GM20000 (cell line): ENCODE measurements around the gene MDFIC2.
A peak's percentile ranks its signal among the peaks of the same experiment; 100 is the strongest.
"Not testable (repeated sequence)": the region's sequence is repeated elsewhere in the genome, so short reads cannot be mapped to it uniquely, and the experiment has no call there.

Experiments used
- DNase-seq: peaks from one replicate; pipeline ENCODE4 v3.0.0; 2012; ENCODE audit warnings: low spot score
- TF ChIP-seq, protein P1 (sequence below): IDR thresholded peaks from 2 replicates; pipeline ENCODE4 v1.5.1; 2012; ENCODE audit warnings: mild to moderate bottlenecking, control low read depth; ENCODE audit errors: extremely low read depth, missing control alignments

The MDFIC2 gene

DNA sequence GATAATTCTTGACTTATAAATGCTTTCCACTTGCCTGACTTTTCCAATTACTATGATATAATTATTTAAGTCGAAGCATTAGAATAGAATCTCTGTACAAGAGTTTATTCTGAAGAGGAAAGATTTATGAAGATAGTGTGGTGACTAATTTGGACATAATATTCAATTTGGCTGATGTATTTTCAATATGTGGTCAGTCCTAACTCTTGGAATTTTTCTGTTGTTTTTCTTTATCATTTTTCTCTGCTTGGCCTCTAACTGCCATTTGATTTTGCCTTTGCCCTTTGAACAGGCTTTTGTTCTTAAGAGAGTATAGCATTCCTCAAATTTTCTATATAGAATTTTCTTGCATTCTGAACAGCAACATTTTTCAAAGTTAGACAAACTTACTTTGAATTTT, 2.6 kb upstream of the MDFIC2 start:
- no peak for DNase-seq
- TF ChIP-seq, protein P1, sequence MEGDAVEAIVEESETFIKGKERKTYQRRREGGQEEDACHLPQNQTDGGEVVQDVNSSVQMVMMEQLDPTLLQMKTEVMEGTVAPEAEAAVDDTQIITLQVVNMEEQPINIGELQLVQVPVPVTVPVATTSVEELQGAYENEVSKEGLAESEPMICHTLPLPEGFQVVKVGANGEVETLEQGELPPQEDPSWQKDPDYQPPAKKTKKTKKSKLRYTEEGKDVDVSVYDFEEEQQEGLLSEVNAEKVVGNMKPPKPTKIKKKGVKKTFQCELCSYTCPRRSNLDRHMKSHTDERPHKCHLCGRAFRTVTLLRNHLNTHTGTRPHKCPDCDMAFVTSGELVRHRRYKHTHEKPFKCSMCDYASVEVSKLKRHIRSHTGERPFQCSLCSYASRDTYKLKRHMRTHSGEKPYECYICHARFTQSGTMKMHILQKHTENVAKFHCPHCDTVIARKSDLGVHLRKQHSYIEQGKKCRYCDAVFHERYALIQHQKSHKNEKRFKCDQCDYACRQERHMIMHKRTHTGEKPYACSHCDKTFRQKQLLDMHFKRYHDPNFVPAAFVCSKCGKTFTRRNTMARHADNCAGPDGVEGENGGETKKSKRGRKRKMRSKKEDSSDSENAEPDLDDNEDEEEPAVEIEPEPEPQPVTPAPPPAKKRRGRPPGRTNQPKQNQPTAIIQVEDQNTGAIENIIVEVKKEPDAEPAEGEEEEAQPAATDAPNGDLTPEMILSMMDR = no peak

DNA sequence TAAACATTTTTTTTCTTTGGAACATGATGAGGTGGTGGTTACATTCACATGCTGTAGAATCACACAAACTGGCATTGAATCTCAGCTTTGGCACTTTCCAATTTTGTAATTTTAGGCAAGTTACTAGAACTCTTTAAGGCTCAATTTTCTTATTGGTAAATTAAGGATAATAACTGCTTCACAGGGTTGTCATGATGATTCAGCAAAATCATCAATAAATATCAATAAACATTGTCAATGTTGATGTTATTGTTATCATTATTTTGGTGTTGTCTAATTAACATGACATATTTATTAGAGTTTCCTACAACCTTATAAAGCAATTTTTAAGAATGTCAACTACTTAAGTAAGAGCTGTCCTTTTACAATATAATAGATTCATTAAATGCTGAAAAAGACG, 1.6 kb downstream of the MDFIC2 start:
- TF ChIP-seq, protein P1 = no peak
- DNase-seq = no peak

DNA sequence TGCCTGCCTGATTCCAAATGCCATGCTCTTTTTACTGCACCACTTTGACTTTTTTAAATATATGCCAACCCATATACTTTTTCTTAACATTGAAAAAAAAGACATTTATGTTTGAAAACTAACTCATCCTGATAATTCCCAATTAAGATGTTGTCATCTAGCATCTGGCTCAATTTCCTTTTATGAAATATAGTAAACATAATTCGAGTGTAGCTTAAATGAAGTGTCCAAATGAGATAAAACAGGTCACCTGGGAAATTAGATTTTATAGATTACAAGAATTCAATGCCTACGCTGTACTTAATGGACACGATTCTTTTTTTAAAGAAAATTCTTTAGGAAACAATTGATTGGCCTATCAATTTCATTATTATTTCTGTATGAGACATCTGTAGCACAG, 2.8 kb downstream of the MDFIC2 start:
- TF ChIP-seq, protein P1 = no peak
- no peak for DNase-seq

- peak; percentile 6 for DNase-seq
- TF ChIP-seq, protein P1 = no peak
Observed at GRCh38 chr3:70308760-70309159, 3.7 kb downstream of the MDFIC2 start.

DNA sequence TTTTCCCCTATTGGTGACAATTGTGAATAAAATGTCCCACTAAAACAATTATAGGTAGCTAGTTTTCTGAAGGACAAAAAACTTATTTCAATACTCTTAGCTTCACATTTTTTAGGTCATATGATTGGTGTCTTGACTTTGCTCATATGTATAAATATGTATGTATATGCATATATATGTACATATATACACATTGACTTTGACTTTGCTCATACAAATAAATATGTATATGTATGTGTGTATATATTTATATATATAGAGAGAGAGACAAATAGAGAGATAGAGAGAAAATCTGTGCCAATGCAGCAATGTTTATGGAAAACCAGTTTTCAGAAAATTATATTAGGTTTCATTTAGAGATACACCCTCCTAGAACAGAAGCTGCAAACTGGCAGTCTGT, 5.7 kb downstream of the MDFIC2 start:
- no peak for DNase-seq
- TF ChIP-seq, protein P1 = no peak

- TF ChIP-seq, protein P1 = no peak
- DNase-seq = no peak
Observed at GRCh38 chr3:70298385-70298784, 14.1 kb downstream of the MDFIC2 start.

DNA sequence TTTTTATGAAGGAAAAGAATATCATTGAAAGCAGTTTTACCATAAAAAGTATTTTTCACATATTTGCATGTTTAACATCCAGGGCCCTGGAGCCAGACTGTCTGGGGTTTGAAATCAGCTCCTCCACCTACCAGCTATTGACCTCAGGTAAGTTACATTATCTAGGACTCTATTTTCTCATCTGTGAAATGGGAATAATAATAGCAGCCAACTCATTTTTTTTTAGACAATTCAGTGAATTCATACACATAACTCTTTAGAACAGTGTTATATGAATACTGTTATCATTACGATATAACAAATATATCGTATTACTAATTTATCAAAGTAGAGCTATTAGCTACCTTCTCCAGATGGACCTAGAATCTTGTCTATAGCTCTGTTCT, 21.3 kb downstream of the MDFIC2 start:
- TF ChIP-seq, protein P1 = no peak
- DNase-seq = no peak

DNA sequence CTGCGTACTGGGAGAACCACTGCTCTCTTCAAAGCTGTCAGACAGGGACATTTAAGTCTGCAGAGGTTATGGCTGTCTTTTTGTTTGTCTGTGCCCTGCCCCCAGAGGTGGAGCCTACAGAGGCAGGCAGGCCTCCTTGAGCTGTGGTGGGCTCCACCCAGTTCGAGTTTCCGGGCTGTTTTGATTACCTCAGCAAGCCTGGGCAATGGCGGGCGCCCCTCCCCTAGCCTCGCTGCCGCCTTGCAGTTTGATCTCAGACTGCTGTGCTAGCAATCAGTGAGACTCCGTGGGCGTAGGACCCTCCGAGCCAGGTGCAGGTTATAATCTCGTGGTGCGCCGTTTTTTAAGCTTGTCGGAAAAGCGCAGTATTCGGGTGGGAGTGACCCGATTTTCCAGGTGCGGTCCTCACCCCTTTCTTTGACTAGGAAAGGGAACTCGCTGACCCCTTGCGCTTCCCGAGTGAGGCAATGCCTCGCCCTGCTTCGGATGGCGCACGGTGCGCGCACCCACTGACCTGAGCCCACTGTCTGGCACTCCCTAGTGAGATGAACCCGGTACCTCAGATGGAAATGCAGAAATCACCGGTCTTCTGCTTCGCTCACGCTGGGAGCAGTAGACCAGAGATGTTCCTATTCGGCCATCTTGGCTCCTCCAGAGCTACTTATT, 21.9 kb downstream of the MDFIC2 start:
- DNase-seq = not testable (repeated sequence)
